Measurements from ENCODE around the gene RERE. TPM values are rescaled to one million over a fixed set of nuclear protein-coding genes. Genes with fewer than 3 reads are reported as not detected.

RERE gene
- total RNA-seq, 1 experiment from 2014 or later: 161 TPM

DNA sequence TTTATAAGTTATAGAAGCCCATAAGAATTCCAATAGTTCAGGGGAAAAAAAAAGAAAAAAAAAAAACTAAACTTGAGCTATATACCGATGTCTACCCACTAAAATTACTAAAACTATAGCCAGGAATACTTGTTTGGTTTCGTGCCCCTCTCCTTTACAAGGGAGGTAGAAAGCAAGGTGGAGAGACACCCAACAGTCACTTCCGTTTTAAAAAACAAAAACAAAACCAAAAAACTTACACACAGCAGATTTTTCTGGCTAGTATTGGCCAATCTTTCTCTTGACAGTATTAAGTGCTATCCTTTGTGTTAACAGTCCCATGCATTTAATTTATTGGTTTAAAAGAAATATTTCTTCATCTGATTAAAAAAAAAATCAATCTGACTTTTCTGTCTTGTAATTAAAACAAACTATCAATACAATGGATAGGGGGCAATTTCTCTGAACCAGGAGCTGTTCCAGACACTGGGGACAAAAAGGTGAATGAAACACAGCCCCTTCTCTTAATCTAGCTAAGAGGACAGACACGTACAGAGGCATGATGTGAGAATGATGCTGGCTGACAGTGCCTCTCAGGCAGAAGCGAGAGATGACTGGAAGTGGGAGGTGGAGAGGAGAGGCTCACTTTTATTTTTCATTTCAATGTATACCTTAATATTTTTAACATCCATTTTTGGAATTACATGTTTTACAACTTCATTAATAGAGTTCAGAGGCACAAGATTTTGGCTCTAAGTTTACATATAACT lies 214.8 kb downstream of the RERE start:
- ChIA-PET CTCF (no interaction called here), POLR2A (no interaction called here)
- TF ChIP-seq, protein P1, sequence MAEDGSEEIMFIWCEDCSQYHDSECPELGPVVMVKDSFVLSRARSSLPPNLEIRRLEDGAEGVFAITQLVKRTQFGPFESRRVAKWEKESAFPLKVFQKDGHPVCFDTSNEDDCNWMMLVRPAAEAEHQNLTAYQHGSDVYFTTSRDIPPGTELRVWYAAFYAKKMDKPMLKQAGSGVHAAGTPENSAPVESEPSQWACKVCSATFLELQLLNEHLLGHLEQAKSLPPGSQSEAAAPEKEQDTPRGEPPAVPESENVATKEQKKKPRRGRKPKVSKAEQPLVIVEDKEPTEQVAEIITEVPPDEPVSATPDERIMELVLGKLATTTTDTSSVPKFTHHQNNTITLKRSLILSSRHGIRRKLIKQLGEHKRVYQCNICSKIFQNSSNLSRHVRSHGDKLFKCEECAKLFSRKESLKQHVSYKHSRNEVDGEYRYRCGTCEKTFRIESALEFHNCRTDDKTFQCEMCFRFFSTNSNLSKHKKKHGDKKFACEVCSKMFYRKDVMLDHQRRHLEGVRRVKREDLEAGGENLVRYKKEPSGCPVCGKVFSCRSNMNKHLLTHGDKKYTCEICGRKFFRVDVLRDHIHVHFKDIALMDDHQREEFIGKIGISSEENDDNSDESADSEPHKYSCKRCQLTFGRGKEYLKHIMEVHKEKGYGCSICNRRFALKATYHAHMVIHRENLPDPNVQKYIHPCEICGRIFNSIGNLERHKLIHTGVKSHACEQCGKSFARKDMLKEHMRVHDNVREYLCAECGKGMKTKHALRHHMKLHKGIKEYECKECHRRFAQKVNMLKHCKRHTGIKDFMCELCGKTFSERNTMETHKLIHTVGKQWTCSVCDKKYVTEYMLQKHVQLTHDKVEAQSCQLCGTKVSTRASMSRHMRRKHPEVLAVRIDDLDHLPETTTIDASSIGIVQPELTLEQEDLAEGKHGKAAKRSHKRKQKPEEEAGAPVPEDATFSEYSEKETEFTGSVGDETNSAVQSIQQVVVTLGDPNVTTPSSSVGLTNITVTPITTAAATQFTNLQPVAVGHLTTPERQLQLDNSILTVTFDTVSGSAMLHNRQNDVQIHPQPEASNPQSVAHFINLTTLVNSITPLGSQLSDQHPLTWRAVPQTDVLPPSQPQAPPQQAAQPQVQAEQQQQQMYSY (CRISPR knock-in tag; IDR thresholded peaks at IDR 0.05): no peak
- TF ChIP-seq RELA (CRISPR knock-in tag; IDR thresholded peaks at IDR 0.05; ENCODE audit: borderline replicate concordance): no peak
- TF ChIP-seq ZNF416 (CRISPR knock-in tag; IDR thresholded peaks at IDR 0.05): no peak
- TF ChIP-seq TP53 (CRISPR knock-in tag; IDR thresholded peaks at IDR 0.05): no peak
- no peak for TF ChIP-seq TEAD4 (CRISPR knock-in tag; IDR thresholded peaks at IDR 0.05)
- TF ChIP-seq TEAD1 (CRISPR knock-in tag; IDR thresholded peaks at IDR 0.05): no peak
- no peak for TF ChIP-seq CBFB (CRISPR knock-in tag; IDR thresholded peaks at IDR 0.05; ENCODE audit: low read depth)
- no peak for TF ChIP-seq OVOL2 (CRISPR knock-in tag; IDR thresholded peaks at IDR 0.05; ENCODE audit: borderline replicate concordance)
- TF ChIP-seq, protein P2, sequence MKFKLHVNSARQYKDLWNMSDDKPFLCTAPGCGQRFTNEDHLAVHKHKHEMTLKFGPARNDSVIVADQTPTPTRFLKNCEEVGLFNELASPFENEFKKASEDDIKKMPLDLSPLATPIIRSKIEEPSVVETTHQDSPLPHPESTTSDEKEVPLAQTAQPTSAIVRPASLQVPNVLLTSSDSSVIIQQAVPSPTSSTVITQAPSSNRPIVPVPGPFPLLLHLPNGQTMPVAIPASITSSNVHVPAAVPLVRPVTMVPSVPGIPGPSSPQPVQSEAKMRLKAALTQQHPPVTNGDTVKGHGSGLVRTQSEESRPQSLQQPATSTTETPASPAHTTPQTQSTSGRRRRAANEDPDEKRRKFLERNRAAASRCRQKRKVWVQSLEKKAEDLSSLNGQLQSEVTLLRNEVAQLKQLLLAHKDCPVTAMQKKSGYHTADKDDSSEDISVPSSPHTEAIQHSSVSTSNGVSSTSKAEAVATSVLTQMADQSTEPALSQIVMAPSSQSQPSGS (CRISPR knock-in tag; IDR thresholded peaks at IDR 0.05; ENCODE audit: borderline replicate concordance, low read depth): no peak
- no peak for TF ChIP-seq EMX1 (CRISPR knock-in tag; IDR thresholded peaks at IDR 0.05)
- TF ChIP-seq CREM (CRISPR knock-in tag; IDR thresholded peaks at IDR 0.05): no peak
- ATAC-seq (no peak), DNase-seq (ENCODE audit: low spot score) (no peak)
- H3K4me1 Mint-ChIP-seq: peaks cover 54% of the 10 kb centered on the region
- H3K4me3 Mint-ChIP-seq: no peak overlapping the region
- H3K36me3 Mint-ChIP-seq: peaks cover 10% of the 10 kb centered on the region
- no peaks in the 10 kb centered on the region for H3K27me3 Mint-ChIP-seq (ENCODE audit: low read depth)
- peaks cover 5% of the 10 kb centered on the region for H3K9me3 Mint-ChIP-seq
- peak overlapping the region; percentile 73 for H3K27ac Mint-ChIP-seq

DNA sequence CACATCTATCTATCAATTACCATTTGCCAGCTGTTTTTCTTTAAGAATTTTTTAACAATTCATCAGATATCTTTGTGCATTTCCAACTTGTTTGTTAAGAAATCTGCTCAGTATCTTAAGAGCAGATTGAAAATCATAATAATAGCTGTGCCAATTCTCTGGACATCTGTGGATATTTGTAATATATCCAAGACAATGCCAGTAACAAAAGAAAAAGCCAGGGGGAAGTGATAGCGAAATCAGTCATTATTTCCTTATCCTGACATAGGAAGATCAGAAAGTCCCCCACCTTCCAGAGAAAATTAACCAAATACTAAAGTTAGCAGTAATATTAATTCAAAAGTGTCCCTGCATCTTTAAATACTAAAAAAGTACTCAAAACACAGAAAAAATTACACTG lies 217.1 kb downstream of the RERE start:
- ChIA-PET CTCF (interaction anchor here (0.7 kb wide), 2 partner anchors 17 to 123 kb away, joined by 3 to 4 read pairs; no protein-coding TSS in a partner anchor), POLR2A (no interaction called here)
- H3K4me3 Mint-ChIP-seq: no peak overlapping the region
- no peak for TF ChIP-seq CBFB (CRISPR knock-in tag; IDR thresholded peaks at IDR 0.05; ENCODE audit: low read depth)
- TF ChIP-seq, protein P3, sequence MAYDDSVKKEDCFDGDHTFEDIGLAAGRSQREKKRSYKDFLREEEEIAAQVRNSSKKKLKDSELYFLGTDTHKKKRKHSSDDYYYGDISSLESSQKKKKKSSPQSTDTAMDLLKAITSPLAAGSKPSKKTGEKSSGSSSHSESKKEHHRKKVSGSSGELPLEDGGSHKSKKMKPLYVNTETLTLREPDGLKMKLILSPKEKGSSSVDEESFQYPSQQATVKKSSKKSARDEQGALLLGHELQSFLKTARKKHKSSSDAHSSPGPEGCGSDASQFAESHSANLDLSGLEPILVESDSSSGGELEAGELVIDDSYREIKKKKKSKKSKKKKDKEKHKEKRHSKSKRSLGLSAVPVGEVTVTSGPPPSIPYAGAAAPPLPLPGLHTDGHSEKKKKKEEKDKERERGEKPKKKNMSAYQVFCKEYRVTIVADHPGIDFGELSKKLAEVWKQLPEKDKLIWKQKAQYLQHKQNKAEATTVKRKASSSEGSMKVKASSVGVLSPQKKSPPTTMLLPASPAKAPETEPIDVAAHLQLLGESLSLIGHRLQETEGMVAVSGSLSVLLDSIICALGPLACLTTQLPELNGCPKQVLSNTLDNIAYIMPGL (CRISPR knock-in tag; IDR thresholded peaks at IDR 0.05): no peak
- TF ChIP-seq EMX1 (CRISPR knock-in tag; IDR thresholded peaks at IDR 0.05): no peak
- no peaks in the 10 kb centered on the region for H3K27me3 Mint-ChIP-seq (ENCODE audit: low read depth)
- H3K36me3 Mint-ChIP-seq: peaks cover 10% of the 10 kb centered on the region
- peaks cover 60% of the 10 kb centered on the region for H3K4me1 Mint-ChIP-seq
- peaks cover 5% of the 10 kb centered on the region for H3K9me3 Mint-ChIP-seq
- ATAC-seq (no peak), DNase-seq (ENCODE audit: low spot score) (no peak)
- peak overlapping the region; percentile 21; the same call in 1 of the 2 replicates for H3K27ac Mint-ChIP-seq

DNA sequence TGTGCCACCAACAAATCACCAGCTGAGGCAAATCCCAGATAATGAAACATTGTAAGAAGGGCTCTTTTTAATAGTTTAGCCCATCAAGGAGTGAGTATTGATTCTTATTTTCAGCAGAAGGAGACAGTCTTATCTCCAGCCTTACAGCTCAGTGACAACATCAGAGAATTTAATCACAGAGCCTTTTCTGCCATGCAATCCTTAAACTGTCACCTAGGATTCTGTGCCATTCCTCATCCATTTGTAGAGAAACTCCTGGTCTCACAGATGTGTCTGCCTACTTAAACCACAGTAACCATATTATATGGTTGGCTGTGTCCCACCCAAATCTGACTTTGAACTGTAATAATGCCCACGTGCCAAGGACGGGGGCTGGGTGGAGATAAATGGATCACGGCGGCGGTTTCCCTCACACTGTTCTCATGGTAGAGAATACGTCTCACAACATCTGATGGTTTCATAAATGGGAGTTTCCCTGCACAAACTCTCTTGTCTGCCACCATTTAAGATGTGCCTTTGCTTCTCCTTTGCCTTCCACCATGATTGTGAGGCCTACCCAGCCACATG lies 217.7 kb downstream of the RERE start:
- TF ChIP-seq, protein P4, sequence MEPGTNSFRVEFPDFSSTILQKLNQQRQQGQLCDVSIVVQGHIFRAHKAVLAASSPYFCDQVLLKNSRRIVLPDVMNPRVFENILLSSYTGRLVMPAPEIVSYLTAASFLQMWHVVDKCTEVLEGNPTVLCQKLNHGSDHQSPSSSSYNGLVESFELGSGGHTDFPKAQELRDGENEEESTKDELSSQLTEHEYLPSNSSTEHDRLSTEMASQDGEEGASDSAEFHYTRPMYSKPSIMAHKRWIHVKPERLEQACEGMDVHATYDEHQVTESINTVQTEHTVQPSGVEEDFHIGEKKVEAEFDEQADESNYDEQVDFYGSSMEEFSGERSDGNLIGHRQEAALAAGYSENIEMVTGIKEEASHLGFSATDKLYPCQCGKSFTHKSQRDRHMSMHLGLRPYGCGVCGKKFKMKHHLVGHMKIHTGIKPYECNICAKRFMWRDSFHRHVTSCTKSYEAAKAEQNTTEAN (CRISPR knock-in tag; IDR thresholded peaks at IDR 0.05): no peak
- TF ChIP-seq GRHL2 (CRISPR knock-in tag; IDR thresholded peaks at IDR 0.05; ENCODE audit: insufficient replicate concordance, severe bottlenecking) (no peak), SOX15 (CRISPR knock-in tag; IDR thresholded peaks at IDR 0.05) (no peak), ZNF263 (CRISPR knock-in tag; IDR thresholded peaks at IDR 0.05; ENCODE audit: low read depth) (no peak)
- TF ChIP-seq, protein P2 (CRISPR knock-in tag; IDR thresholded peaks at IDR 0.05; ENCODE audit: borderline replicate concordance, low read depth): no peak
- TF ChIP-seq, protein P5, sequence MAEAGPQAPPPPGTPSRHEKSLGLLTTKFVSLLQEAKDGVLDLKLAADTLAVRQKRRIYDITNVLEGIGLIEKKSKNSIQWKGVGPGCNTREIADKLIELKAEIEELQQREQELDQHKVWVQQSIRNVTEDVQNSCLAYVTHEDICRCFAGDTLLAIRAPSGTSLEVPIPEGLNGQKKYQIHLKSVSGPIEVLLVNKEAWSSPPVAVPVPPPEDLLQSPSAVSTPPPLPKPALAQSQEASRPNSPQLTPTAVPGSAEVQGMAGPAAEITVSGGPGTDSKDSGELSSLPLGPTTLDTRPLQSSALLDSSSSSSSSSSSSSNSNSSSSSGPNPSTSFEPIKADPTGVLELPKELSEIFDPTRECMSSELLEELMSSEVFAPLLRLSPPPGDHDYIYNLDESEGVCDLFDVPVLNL (CRISPR knock-in tag; IDR thresholded peaks at IDR 0.05; ENCODE audit: borderline replicate concordance, low read depth): no peak
- TF ChIP-seq, protein P6, sequence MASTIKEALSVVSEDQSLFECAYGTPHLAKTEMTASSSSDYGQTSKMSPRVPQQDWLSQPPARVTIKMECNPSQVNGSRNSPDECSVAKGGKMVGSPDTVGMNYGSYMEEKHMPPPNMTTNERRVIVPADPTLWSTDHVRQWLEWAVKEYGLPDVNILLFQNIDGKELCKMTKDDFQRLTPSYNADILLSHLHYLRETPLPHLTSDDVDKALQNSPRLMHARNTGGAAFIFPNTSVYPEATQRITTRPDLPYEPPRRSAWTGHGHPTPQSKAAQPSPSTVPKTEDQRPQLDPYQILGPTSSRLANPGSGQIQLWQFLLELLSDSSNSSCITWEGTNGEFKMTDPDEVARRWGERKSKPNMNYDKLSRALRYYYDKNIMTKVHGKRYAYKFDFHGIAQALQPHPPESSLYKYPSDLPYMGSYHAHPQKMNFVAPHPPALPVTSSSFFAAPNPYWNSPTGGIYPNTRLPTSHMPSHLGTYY (CRISPR knock-in tag; IDR thresholded peaks at IDR 0.05): no peak
- ATAC-seq (no peak), DNase-seq (ENCODE audit: low spot score) (no peak)
- CTCF ChIA-PET: interaction anchor here (0.7 to 0.9 kb wide), 2 partner anchors 16 to 127 kb away, joined by 3 read pairs; no protein-coding TSS in a partner anchor
- Mint-ChIP-seq H3K27me3 (ENCODE audit: low read depth) (no peaks in the 10 kb centered on the region), H3K9me3 (peaks cover 5% of the 10 kb centered on the region), H3K4me1 (peaks cover 56% of the 10 kb centered on the region), H3K27ac (peak overlapping the region; percentile 21), H3K36me3 (peaks cover 10% of the 10 kb centered on the region), H3K4me3 (no peak overlapping the region)
- POLR2A ChIA-PET: no interaction called here

Measured in WTC11 (cell line).